ENCODE measurements around the gene MNT. TPM values are rescaled to one million over a fixed set of nuclear protein-coding genes. Genes with fewer than 3 reads are reported as not detected.

MNT gene
- total and polyA plus RNA-seq, 5 donors from 2014 or later = 0.50 to 93.4 (median 1.1) TPM

- Mint-ChIP-seq H3K4me1 (peaks cover 0 to 59% (median 21%) of the 10 kb centered on the region in 4 donors), H3K36me3 (no peaks in the 10 kb centered on the region), H3K27ac (peak overlapping the region; percentile 67 to 99 (median 71)), H3K4me3 (peak overlapping the region; percentile 66 to 99 (median 72)), H3K9me3 (peaks cover 0 to 1% (median 0%) of the 10 kb centered on the region in 7 donors), H3K27me3 (peaks cover 12% of the 10 kb centered on the region)
- Histone ChIP-seq H3K4me1 (ENCODE audit: control insufficient read depth, insufficient read depth, low read length, poor library complexity, severe bottlenecking) (peaks cover 64% of the 10 kb centered on the region), H3K4me3 (ENCODE audit: low read depth, low read length) (no peak overlapping the region), H3K27me3 (ENCODE audit: control insufficient read depth, insufficient read depth, low read length) (no peaks in the 10 kb centered on the region), H3K9me3 (ENCODE audit: control insufficient read depth in 2 of 2, low read length in 2 of 2) (no peaks in the 10 kb centered on the region), H3K36me3 (ENCODE audit: control insufficient read depth, insufficient read depth, low read length) (no peaks in the 10 kb centered on the region), H3K27ac (ENCODE audit: insufficient read depth, low read length, poor library complexity, severe bottlenecking) (peak overlapping the region; percentile 98)
- DNase-seq (no peak), ATAC-seq (ENCODE audit: low read depth in 2 of 2) (no peak)
These were observed 2.7 kb downstream of the MNT start for GRCh38 chr17:2398182-2398581.

DNA sequence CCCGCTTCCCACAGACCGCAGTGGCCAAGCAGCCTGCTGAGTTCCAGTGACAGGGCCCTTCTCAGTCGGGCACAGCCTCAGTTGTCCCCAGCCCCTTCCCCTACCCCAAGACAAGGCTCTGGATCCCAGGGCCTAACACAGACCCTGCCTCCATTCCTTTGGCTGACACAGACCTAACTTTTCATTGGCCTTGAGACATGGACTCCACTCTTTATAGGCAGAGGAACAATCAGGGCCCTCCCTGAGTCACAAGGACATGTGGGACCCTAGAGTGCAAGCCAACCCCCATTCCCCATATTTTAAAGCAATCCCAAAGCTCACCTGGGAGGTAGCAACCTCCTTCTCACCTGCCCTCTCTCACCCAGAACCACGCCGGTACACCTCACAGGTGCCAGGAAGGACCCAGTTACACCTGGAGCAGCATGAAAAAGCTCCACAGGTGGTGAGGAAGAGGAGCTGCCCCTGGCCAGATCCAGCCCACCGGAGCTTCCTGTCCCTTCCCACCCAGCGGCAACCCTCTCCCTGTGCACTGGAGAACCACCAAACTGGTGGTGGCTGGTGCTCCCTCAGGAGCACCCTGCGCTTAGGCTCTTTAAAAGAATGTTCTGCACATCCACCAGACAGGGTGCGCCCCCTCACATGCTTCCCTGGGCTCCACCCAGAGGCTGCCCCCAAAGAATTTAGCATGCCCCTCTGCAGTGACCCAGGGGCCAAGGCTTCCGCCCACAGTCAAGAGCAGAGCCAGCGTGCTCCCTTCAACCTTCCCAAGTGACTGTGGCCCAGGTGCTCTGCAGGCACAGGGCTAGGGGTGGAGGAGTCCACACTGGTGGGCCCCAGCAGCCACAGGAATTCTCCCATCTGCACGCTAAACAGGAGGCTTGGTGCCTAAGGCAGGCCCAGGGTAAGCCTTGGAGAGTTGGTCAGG is 3.4 kb downstream of the MNT start:
- H3K4me3 ChIP-seq (ENCODE audit: low read depth, low read length) = no peak overlapping the region

GRCh38 chr17:2396568-2397246 is 4.2 kb downstream of the MNT start:
- Histone ChIP-seq H3K9me3 (ENCODE audit: control insufficient read depth in 2 of 2, low read length in 2 of 2) (no peaks in the 10 kb centered on the region), H3K4me3 (ENCODE audit: low read depth, low read length) (no peak overlapping the region), H3K36me3 (ENCODE audit: control insufficient read depth, insufficient read depth, low read length) (no peaks in the 10 kb centered on the region), H3K27ac (ENCODE audit: insufficient read depth, low read length, poor library complexity, severe bottlenecking) (peak overlapping the region; percentile 60), H3K27me3 (ENCODE audit: control insufficient read depth, insufficient read depth, low read length) (no peaks in the 10 kb centered on the region), H3K4me1 (ENCODE audit: control insufficient read depth, insufficient read depth, low read length, poor library complexity, severe bottlenecking) (peaks cover 63% of the 10 kb centered on the region)
- H3K4me1 Mint-ChIP-seq = peaks cover 5 to 55% (median 25%) of the 10 kb centered on the region in 4 donors
- H3K27ac Mint-ChIP-seq = peak overlapping the region in 2 of 3 donors; percentile 83 to 99
- DNase-seq (peak; percentile 35 to 73 (median 37)), ATAC-seq (ENCODE audit: low read depth in 2 of 2) (no peak)
- peaks cover 20% of the 10 kb centered on the region for H3K27me3 Mint-ChIP-seq
- no peaks in the 10 kb centered on the region for H3K36me3 Mint-ChIP-seq
- peaks cover 0 to 4% (median 0%) of the 10 kb centered on the region in 7 donors for H3K9me3 Mint-ChIP-seq
- H3K4me3 Mint-ChIP-seq = peak overlapping the region; percentile 66 to 99 (median 75)

More for the DNA sequence above, 3.4 kb downstream of the MNT start:
- Mint-ChIP-seq H3K4me3 (peak overlapping the region; percentile 66 to 99 (median 72)), H3K9me3 (peaks cover 0 to 1% (median 0%) of the 10 kb centered on the region in 7 donors), H3K27me3 (peaks cover 15% of the 10 kb centered on the region), H3K4me1 (peaks cover 0 to 53% (median 21%) of the 10 kb centered on the region in 4 donors), H3K36me3 (no peaks in the 10 kb centered on the region), H3K27ac (peak overlapping the region; percentile 20 to 99 (median 83))
- H3K27me3 ChIP-seq (ENCODE audit: control insufficient read depth, insufficient read depth, low read length) = no peaks in the 10 kb centered on the region
- H3K36me3 ChIP-seq (ENCODE audit: control insufficient read depth, insufficient read depth, low read length) = no peaks in the 10 kb centered on the region
- no peaks in the 10 kb centered on the region for H3K9me3 ChIP-seq (ENCODE audit: control insufficient read depth in 2 of 2, low read length in 2 of 2)
- DNase-seq (no peak), ATAC-seq (ENCODE audit: low read depth in 2 of 2) (no peak)
- H3K27ac ChIP-seq (ENCODE audit: insufficient read depth, low read length, poor library complexity, severe bottlenecking) = peak overlapping the region; percentile 98
- peaks cover 60% of the 10 kb centered on the region for H3K4me1 ChIP-seq (ENCODE audit: control insufficient read depth, insufficient read depth, low read length, poor library complexity, severe bottlenecking)

- Mint-ChIP-seq H3K9me3 (peaks cover 0 to 4% (median 0%) of the 10 kb centered on the region in 7 donors), H3K4me3 (peak overlapping the region; percentile 63 to 86 (median 70)), H3K27ac (peak overlapping the region in 2 of 3 donors; percentile 38 to 79), H3K27me3 (peaks cover 15% of the 10 kb centered on the region), H3K36me3 (no peaks in the 10 kb centered on the region), H3K4me1 (peaks cover 5 to 55% (median 25%) of the 10 kb centered on the region in 4 donors)
- Histone ChIP-seq H3K9me3 (ENCODE audit: control insufficient read depth in 2 of 2, low read length in 2 of 2) (no peaks in the 10 kb centered on the region), H3K4me1 (ENCODE audit: control insufficient read depth, insufficient read depth, low read length, poor library complexity, severe bottlenecking) (peaks cover 69% of the 10 kb centered on the region), H3K27ac (ENCODE audit: insufficient read depth, low read length, poor library complexity, severe bottlenecking) (peak overlapping the region; percentile 60), H3K4me3 (ENCODE audit: low read depth, low read length) (no peak overlapping the region), H3K36me3 (ENCODE audit: control insufficient read depth, insufficient read depth, low read length) (no peaks in the 10 kb centered on the region), H3K27me3 (ENCODE audit: control insufficient read depth, insufficient read depth, low read length) (no peaks in the 10 kb centered on the region)
- no peak for ATAC-seq (ENCODE audit: low read depth in 2 of 2)
- DNase-seq = no peak
These were observed 4.7 kb downstream of the MNT start for GRCh38 chr17:2396192-2396567.

- H3K4me3 ChIP-seq (ENCODE audit: low read depth, low read length) = no peak overlapping the region
- Mint-ChIP-seq H3K9me3 (peaks cover 0 to 4% (median 0%) of the 10 kb centered on the region in 7 donors), H3K4me3 (peak overlapping the region; percentile 63 to 86 (median 70)), H3K27ac (peak overlapping the region in 1 of 3 donors; percentile 79), H3K27me3 (peaks cover 14% of the 10 kb centered on the region), H3K36me3 (no peaks in the 10 kb centered on the region), H3K4me1 (peaks cover 5 to 58% (median 26%) of the 10 kb centered on the region in 4 donors)
- no peaks in the 10 kb centered on the region for H3K9me3 ChIP-seq (ENCODE audit: control insufficient read depth in 2 of 2, low read length in 2 of 2)
- H3K27me3 ChIP-seq (ENCODE audit: control insufficient read depth, insufficient read depth, low read length) = no peaks in the 10 kb centered on the region
- H3K36me3 ChIP-seq (ENCODE audit: control insufficient read depth, insufficient read depth, low read length) = no peaks in the 10 kb centered on the region
- no peak for DNase-seq
- H3K27ac ChIP-seq (ENCODE audit: insufficient read depth, low read length, poor library complexity, severe bottlenecking) = no peak overlapping the region
- H3K4me1 ChIP-seq (ENCODE audit: control insufficient read depth, insufficient read depth, low read length, poor library complexity, severe bottlenecking) = peaks cover 70% of the 10 kb centered on the region
- ATAC-seq (ENCODE audit: low read depth in 2 of 2) = no peak
These were observed 5.3 kb downstream of the MNT start for GRCh38 chr17:2395258-2396181.

DNA sequence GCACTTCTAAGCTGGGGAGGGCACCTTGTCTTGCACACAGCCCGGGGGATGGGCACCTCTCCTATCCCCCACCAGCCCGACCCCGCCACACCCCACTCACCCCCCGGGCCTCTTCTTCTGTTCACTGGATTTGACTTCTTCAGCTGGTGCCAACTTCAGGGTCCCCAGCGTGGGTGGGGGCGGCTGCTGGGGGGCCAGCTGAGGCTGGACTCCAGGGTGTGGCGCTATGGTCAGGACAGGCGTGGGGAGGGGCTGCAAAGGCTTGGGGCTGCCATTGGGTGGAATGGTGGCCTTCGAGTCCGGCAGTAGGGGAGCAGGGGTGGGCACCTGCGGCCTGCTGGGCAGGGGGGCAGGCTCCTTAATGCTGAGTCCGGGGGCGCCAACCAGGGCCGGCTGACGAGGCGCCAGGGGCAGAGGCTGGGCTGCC is 6.1 kb downstream of the MNT start:
- Histone ChIP-seq H3K4me1 (ENCODE audit: control insufficient read depth, insufficient read depth, low read length, poor library complexity, severe bottlenecking) (peaks cover 65% of the 10 kb centered on the region), H3K27me3 (ENCODE audit: control insufficient read depth, insufficient read depth, low read length) (no peaks in the 10 kb centered on the region), H3K4me3 (ENCODE audit: low read depth, low read length) (no peak overlapping the region), H3K9me3 (ENCODE audit: control insufficient read depth in 2 of 2, low read length in 2 of 2) (no peaks in the 10 kb centered on the region), H3K36me3 (ENCODE audit: control insufficient read depth, insufficient read depth, low read length) (no peaks in the 10 kb centered on the region), H3K27ac (ENCODE audit: insufficient read depth, low read length, poor library complexity, severe bottlenecking) (no peak overlapping the region)
- H3K9me3 Mint-ChIP-seq = peaks cover 0 to 4% (median 0%) of the 10 kb centered on the region in 7 donors
- H3K27me3 Mint-ChIP-seq = peaks cover 14% of the 10 kb centered on the region
- H3K27ac Mint-ChIP-seq = peak overlapping the region in 1 of 3 donors; percentile 91
- DNase-seq = no peak
- no peaks in the 10 kb centered on the region for H3K36me3 Mint-ChIP-seq
- no peak for ATAC-seq (ENCODE audit: low read depth in 2 of 2)
- peaks cover 5 to 64% (median 31%) of the 10 kb centered on the region in 4 donors for H3K4me1 Mint-ChIP-seq
- H3K4me3 Mint-ChIP-seq = peak overlapping the region in 3 of 4 donors; percentile 79 to 86 (median 85)
